ENCODE measurements around the gene FARSA. TPM values are rescaled to one million over a fixed set of nuclear protein-coding genes. Genes with fewer than 3 reads are reported as not detected.

Gene FARSA
- total and polyA plus RNA-seq, 10 of the 15 experiments (the other 5 are each of a cell fraction or from before 2014, with no cell fraction given): 20.3 to 212 (median 76.4) TPM

DNA sequence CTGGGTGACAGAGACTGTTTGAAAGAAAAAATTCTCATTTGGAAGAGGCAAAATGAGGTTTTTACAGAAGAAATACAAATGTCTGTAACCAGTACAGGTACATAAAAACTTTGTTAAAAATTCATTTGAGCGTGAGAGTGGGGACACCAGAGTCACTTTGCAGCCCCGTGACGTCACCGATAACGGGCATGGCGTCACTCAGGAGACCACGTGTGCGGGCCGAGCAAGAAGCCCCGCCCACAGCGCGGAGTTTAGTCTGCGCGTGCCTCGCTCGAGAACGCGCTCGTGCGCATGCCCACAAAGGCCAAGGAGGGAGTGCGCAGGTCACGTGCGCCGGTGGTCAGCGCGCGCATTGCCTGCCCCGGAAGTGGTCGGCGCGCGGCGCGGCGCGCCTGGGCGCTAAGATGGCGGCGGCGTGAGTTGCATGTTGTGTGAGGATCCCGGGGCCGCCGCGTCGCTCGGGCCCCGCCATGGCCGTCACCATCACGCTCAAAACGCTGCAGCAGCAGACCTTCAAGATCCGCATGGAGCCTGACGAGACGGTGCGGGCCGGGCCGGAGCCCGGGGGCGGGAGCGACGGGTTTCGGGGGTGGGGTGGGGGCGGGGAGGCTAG, 12.1 kb upstream of the FARSA start, which contains the start of gene RAD23A (continued):
- TF ChIP-seq, protein P1, sequence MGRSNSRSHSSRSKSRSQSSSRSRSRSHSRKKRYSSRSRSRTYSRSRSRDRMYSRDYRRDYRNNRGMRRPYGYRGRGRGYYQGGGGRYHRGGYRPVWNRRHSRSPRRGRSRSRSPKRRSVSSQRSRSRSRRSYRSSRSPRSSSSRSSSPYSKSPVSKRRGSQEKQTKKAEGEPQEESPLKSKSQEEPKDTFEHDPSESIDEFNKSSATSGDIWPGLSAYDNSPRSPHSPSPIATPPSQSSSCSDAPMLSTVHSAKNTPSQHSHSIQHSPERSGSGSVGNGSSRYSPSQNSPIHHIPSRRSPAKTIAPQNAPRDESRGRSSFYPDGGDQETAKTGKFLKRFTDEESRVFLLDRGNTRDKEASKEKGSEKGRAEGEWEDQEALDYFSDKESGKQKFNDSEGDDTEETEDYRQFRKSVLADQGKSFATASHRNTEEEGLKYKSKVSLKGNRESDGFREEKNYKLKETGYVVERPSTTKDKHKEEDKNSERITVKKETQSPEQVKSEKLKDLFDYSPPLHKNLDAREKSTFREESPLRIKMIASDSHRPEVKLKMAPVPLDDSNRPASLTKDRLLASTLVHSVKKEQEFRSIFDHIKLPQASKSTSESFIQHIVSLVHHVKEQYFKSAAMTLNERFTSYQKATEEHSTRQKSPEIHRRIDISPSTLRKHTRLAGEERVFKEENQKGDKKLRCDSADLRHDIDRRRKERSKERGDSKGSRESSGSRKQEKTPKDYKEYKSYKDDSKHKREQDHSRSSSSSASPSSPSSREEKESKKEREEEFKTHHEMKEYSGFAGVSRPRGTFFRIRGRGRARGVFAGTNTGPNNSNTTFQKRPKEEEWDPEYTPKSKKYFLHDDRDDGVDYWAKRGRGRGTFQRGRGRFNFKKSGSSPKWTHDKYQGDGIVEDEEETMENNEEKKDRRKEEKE (IDR thresholded peaks at IDR 0.05): no peak
- TF ChIP-seq ETV6 (conservative IDR thresholded peaks at IDR 0.05 in 1 of 2, IDR thresholded peaks at IDR 0.05 in 1 of 2; ENCODE audit: borderline replicate concordance in 1 of 2, low read depth in 1 of 2) (no peak), RELA (IDR thresholded peaks at IDR 0.05; ENCODE audit: borderline replicate concordance, partially characterized antibody) (peak; percentile 72), YBX1 (IDR thresholded peaks at IDR 0.05) (no peak), CBX3 (IDR thresholded peaks at IDR 0.05; ENCODE audit: borderline replicate concordance, low read depth) (no peak), ZSCAN29 (IDR thresholded peaks at IDR 0.05) (no peak), FOXM1 (IDR thresholded peaks at IDR 0.05; ENCODE audit: low read depth, low read length) (no peak; the same call in 1 of the 2 replicates), EP300 (IDR thresholded peaks at IDR 0.05; ENCODE audit: borderline replicate concordance in 1 of 2, control insufficient read depth in 1 of 2, low read depth in 2 of 2, low read length in 2 of 2) (peak; percentile 30 to 47; a peak in 2 of 4 replicates), NFYB (IDR thresholded peaks at IDR 0.05; ENCODE audit: insufficient read depth, low read depth, low read length) (no peak), MYB (IDR thresholded peaks at IDR 0.05; ENCODE audit: borderline replicate concordance, low read depth, low read length) (no peak), LARP7 (IDR thresholded peaks at IDR 0.05) (peak; percentile 28; the same call in 1 of the 2 replicates), ZNF207 (IDR thresholded peaks at IDR 0.05; ENCODE audit: borderline replicate concordance) (no peak), RFX5 (IDR thresholded peaks at IDR 0.05; ENCODE audit: low read depth, low read length) (no peak), RAD21 (IDR thresholded peaks at IDR 0.05; ENCODE audit: insufficient read depth, low read depth, low read length) (no peak), IKZF1 (conservative IDR thresholded peaks at IDR 0.05) (peak; percentile 99), MXI1 (IDR thresholded peaks at IDR 0.05; ENCODE audit: low read depth, low read length) (peak; percentile 97), POU2F2 (IDR thresholded peaks at IDR 0.05; ENCODE audit: borderline replicate concordance, low read depth, low read length) (peak; percentile 90; the same call in 2 of the 3 replicates)
- TF ChIP-seq, protein P2, sequence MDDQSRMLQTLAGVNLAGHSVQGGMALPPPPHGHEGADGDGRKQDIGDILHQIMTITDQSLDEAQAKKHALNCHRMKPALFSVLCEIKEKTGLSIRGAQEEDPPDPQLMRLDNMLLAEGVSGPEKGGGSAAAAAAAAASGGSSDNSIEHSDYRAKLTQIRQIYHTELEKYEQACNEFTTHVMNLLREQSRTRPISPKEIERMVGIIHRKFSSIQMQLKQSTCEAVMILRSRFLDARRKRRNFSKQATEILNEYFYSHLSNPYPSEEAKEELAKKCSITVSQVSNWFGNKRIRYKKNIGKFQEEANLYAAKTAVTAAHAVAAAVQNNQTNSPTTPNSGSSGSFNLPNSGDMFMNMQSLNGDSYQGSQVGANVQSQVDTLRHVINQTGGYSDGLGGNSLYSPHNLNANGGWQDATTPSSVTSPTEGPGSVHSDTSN (IDR thresholded peaks at IDR 0.05; ENCODE audit: insufficient replicate concordance, low read depth, low read length): peak; percentile 70
- TF ChIP-seq, protein P3, sequence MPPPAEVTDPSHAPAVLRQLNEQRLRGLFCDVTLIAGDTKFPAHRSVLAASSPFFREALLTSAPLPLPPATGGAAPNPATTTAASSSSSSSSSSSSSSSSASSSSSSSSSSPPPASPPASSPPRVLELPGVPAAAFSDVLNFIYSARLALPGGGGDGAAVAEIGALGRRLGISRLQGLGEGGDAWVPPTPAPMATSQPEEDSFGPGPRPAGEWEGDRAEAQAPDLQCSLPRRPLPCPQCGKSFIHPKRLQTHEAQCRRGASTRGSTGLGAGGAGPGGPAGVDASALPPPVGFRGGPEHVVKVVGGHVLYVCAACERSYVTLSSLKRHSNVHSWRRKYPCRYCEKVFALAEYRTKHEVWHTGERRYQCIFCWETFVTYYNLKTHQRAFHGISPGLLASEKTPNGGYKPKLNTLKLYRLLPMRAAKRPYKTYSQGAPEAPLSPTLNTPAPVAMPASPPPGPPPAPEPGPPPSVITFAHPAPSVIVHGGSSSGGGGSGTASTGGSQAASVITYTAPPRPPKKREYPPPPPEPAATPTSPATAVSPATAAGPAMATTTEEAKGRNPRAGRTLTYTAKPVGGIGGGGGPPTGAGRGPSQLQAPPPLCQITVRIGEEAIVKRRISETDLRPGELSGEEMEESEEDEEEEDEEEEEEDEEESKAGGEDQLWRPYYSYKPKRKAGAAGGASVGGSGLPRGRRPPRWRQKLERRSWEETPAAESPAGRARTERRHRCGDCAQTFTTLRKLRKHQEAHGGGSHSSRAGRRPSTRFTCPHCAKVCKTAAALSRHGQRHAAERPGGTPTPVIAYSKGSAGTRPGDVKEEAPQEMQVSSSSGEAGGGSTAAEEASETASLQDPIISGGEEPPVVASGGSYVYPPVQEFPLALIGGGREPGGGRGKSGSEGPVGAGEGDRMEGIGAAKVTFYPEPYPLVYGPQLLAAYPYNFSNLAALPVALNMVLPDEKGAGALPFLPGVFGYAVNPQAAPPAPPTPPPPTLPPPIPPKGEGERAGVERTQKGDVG (CRISPR knock-in tag; IDR thresholded peaks at IDR 0.05): peak; percentile 68; the same call in 1 of the 2 replicates
- TF ChIP-seq, protein P4, sequence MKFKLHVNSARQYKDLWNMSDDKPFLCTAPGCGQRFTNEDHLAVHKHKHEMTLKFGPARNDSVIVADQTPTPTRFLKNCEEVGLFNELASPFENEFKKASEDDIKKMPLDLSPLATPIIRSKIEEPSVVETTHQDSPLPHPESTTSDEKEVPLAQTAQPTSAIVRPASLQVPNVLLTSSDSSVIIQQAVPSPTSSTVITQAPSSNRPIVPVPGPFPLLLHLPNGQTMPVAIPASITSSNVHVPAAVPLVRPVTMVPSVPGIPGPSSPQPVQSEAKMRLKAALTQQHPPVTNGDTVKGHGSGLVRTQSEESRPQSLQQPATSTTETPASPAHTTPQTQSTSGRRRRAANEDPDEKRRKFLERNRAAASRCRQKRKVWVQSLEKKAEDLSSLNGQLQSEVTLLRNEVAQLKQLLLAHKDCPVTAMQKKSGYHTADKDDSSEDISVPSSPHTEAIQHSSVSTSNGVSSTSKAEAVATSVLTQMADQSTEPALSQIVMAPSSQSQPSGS (IDR thresholded peaks at IDR 0.05; ENCODE audit: low read length): peak; percentile 83

Measured in GM12878 (cell line).